HG03439 (cell line): ENCODE measurements around the gene CSPG5.
A peak's percentile ranks its signal among the peaks of the same experiment; 100 is the strongest.

ENCODE experiments used
- ATAC-seq: cut with Tn5 transposase; IDR thresholded peaks from one replicate; pipeline ENCODE4 v1.9.1; 2021; ENCODE audit warnings: mild to moderate bottlenecking, moderate library complexity; ENCODE audit not compliant: unreplicated experiment

The CSPG5 gene

GRCh38 chr3:47542471-47543173 lies 36.0 kb downstream of the CSPG5 start:
- no peak for ATAC-seq

GRCh38 chr3:47541583-47542108 lies 37.0 kb downstream of the CSPG5 start:
- no peak for ATAC-seq

- ATAC-seq = no peak
Observed at GRCh38 chr3:47540281-47540680, 38.4 kb downstream of the CSPG5 start.

- ATAC-seq = no peak
Observed at GRCh38 chr3:47536967-47537366, 41.7 kb downstream of the CSPG5 start.

GRCh38 chr3:47536221-47536891 lies 42.3 kb downstream of the CSPG5 start:
- no peak for ATAC-seq

GRCh38 chr3:47533996-47534454 lies 44.6 kb downstream of the CSPG5 start:
- no peak for ATAC-seq

- no peak for ATAC-seq
Observed at GRCh38 chr3:47533481-47533880, 45.2 kb downstream of the CSPG5 start.

GRCh38 chr3:47527952-47528725 lies 50.5 kb downstream of the CSPG5 start:
- no peak for ATAC-seq

GRCh38 chr3:47525617-47526016 lies 53.0 kb downstream of the CSPG5 start:
- ATAC-seq = no peak

- ATAC-seq = no peak
Observed at GRCh38 chr3:47523310-47524073, 55.2 kb downstream of the CSPG5 start.

- ATAC-seq = peak; percentile 86
Observed at GRCh38 chr3:47522082-47522987, 56.3 kb downstream of the CSPG5 start.

GRCh38 chr3:47520756-47521155 lies 57.9 kb downstream of the CSPG5 start:
- ATAC-seq = no peak

- no peak for ATAC-seq
Observed at GRCh38 chr3:47517937-47518336, 60.7 kb downstream of the CSPG5 start.

GRCh38 chr3:47515864-47516319 lies 62.8 kb downstream of the CSPG5 start:
- ATAC-seq = no peak

GRCh38 chr3:47515100-47515499 lies 63.6 kb downstream of the CSPG5 start:
- ATAC-seq = no peak

- ATAC-seq = peak; percentile 96
Observed at GRCh38 chr3:47513125-47513929, 65.3 kb downstream of the CSPG5 start, which contains the start of gene ELP6. TSS of gene ELP6 (minus strand) at chr3:47513712. CDS start at chr3:47513590, 122 bp downstream.

GRCh38 chr3:47512416-47513124 lies 66.1 kb downstream of the CSPG5 start:
- ATAC-seq = peak; percentile 9
